K562 (cell line): ENCODE measurements around the gene TMEM127. TPM values are rescaled to one million over a fixed set of nuclear protein-coding genes. Genes with fewer than 3 reads are reported as not detected.

ENCODE experiments used
- AFF4 ChIP-seq: sonication (generic); formaldehyde crosslinking; IDR thresholded peaks from 2 replicates; pipeline ENCODE4 v1.8.0; 2023; ENCODE audit warnings: mild to moderate bottlenecking, missing genetic modification reagents
- ARID4B ChIP-seq: sonication (generic); formaldehyde crosslinking; IDR thresholded peaks from 2 replicates; pipeline ENCODE4 v1.8.0; 2022; ENCODE audit warnings: mild to moderate bottlenecking, missing genetic modification reagents
- BCLAF1 ChIP-seq, 2 experiments: fragments of 450-650 bp in 1 of 2; IDR thresholded peaks; 2 replicates each; pipeline ENCODE4 v1.6.1; 2011 to 2017; ENCODE audit warnings: low read depth in 2 of 2, antibody characterized with exemption in 1 of 2, borderline replicate concordance in 1 of 2, low read length in 1 of 2, mild to moderate bottlenecking in 1 of 2, mixed read lengths in 1 of 2; ENCODE audit not compliant: control insufficient read depth in 1 of 2
- CHD2 ChIP-seq: IDR thresholded peaks from 2 replicates; pipeline ENCODE4 v1.6.1; 2011; ENCODE audit warnings: low read depth, low read length
- ELF2 ChIP-seq: fragments of 250-450 bp; sonication (Bioruptor Pico); IDR thresholded peaks from 2 replicates; pipeline ENCODE4 v1.5.0; 2021; ENCODE audit warnings: mild to moderate bottlenecking
- KAT7 ChIP-seq: sonication (generic); formaldehyde crosslinking; IDR thresholded peaks from 2 replicates; pipeline ENCODE4 v1.8.0; 2022; ENCODE audit warnings: missing genetic modification reagents, mild to moderate bottlenecking, borderline replicate concordance
- MITF ChIP-seq: IDR thresholded peaks from 2 replicates; pipeline ENCODE4 v1.6.1; 2014; ENCODE audit warnings: antibody characterized with exemption
- POLR3A ChIP-seq: IDR thresholded peaks from 2 replicates; pipeline ENCODE4 v1.6.1; 2011; ENCODE audit warnings: borderline replicate concordance, mild to moderate bottlenecking, moderate library complexity; ENCODE audit not compliant: insufficient read length, insufficient read depth; ENCODE audit errors: extremely low read depth
- SAP30 ChIP-seq: fragments of 200-600 bp; sonication (generic); IDR thresholded peaks from 2 replicates; pipeline ENCODE4 v1.6.1; 2012; ENCODE audit warnings: borderline replicate concordance, low read depth, mild to moderate bottlenecking, moderate library complexity, low read length, control low read depth, inconsistent platforms; ENCODE audit not compliant: insufficient read depth, poor library complexity, severe bottlenecking
- ZBTB1 ChIP-seq: sonication (generic); formaldehyde crosslinking; IDR thresholded peaks from 2 replicates; pipeline ENCODE4 v1.8.1; 2023; ENCODE audit warnings: missing genetic modification reagents, low read depth, mild to moderate bottlenecking, borderline replicate concordance
- ZFX ChIP-seq: sonication (generic); formaldehyde crosslinking; IDR thresholded peaks from 2 replicates; pipeline ENCODE4 v1.8.0; 2022; ENCODE audit warnings: mild to moderate bottlenecking, missing genetic modification reagents, moderate library complexity
- polyA plus RNA-seq, 8 experiments: library from polyadenylated mRNA; depleted of rRNA in 4 of 8; stranded (reverse) in 5 of 8; unstranded in 3 of 8; fragments of >200 nt; fragmentation: Nextera tagmentation in 2 of 8; fragmentation: Illumina TruSeq in 1 of 8; extraction: Ambion mirVana in 2 of 8; extraction: Trizol in 1 of 8; gene quantifications; 2 replicates each; pipeline versions ENCODE4 v1.2.1 to v1.2.3, GENCODE V29; 2011 to 2014; ENCODE audit warnings: inconsistent platforms in 1 of 8, missing spikeins in 1 of 8
- total RNA-seq, 7 experiments: library from RNA; depleted of rRNA in 6 of 7; stranded (reverse); fragments of >200 nt in 6 of 7; fragmentation: Illumina TruSeq in 2 of 7; extraction: Trizol in 2 of 7; gene quantifications; 2 replicates each; pipeline versions ENCODE4 v1.2.1 to v1.2.3, GENCODE V29; 2011 to 2021; ENCODE audit warnings: low replicate concordance in 1 of 7

TMEM127 gene
- total and polyA plus RNA-seq, 9 of the 15 experiments (the other 6 are each of a cell fraction or from before 2014, with no cell fraction given): 1.7 to 20.0 (median 9.9) TPM

GRCh38 chr2:96208143-96209010, 57.4 kb downstream of the TMEM127 start, which contains the start of gene STARD7 (continued):
- TF ChIP-seq CHD2 (peak; percentile 78), ZBTB1 (CRISPR knock-in tag) (peak; percentile 17; the same call in 1 of the 2 replicates), BCLAF1 (IDR thresholded peaks at IDR 0.05; ENCODE audit: borderline replicate concordance in 1 of 2, control insufficient read depth in 1 of 2, low read depth in 2 of 2, low read length in 1 of 2) (peak in 1 of 2 experiments; percentile 28; a peak in 1 of 4 replicates), AFF4 (CRISPR knock-in tag) (peak; percentile 67; the same call in 1 of the 2 replicates), ZFX (CRISPR knock-in tag) (peak; percentile 94), POLR3A (no peak), KAT7 (CRISPR knock-in tag) (no peak), ELF2 (CRISPR knock-in tag) (peak; percentile 67; the same call in 1 of the 2 replicates), SAP30 (no peak), ARID4B (CRISPR knock-in tag) (peak; percentile 93), MITF (no peak)
